HG02981 (cell line): Measurements from ENCODE around the gene KRT33A.

Experiments
- ATAC-seq: cut with Tn5 transposase; IDR thresholded peaks from one replicate; pipeline ENCODE4 v1.9.1; 2021; ENCODE audit warnings: mild to moderate bottlenecking, moderate library complexity; ENCODE audit not compliant: unreplicated experiment

Gene KRT33A

GRCh38 chr17:41331606-41332005 lies 19.0 kb downstream of the KRT33A start:
- ATAC-seq: no peak

GRCh38 chr17:41329279-41329948 lies 21.2 kb downstream of the KRT33A start:
- ATAC-seq: no peak

- no peak for ATAC-seq
Measured at GRCh38 chr17:41328207-41328606, 22.4 kb downstream of the KRT33A start.

GRCh38 chr17:41327411-41328120 lies 23.1 kb downstream of the KRT33A start:
- no peak for ATAC-seq

- ATAC-seq: no peak
Measured at GRCh38 chr17:41326173-41327145, 24.2 kb downstream of the KRT33A start.

GRCh38 chr17:41325611-41326010 lies 25.0 kb downstream of the KRT33A start:
- no peak for ATAC-seq

- ATAC-seq: no peak
Measured at GRCh38 chr17:41325126-41325525, 25.5 kb downstream of the KRT33A start.

- no peak for ATAC-seq
Measured at GRCh38 chr17:41324180-41325075, 26.2 kb downstream of the KRT33A start.

GRCh38 chr17:41322903-41323895 lies 27.4 kb downstream of the KRT33A start:
- no peak for ATAC-seq

GRCh38 chr17:41322094-41322902 lies 28.3 kb downstream of the KRT33A start:
- no peak for ATAC-seq

GRCh38 chr17:41318231-41318630 lies 32.4 kb downstream of the KRT33A start:
- no peak for ATAC-seq

- no peak for ATAC-seq
Measured at GRCh38 chr17:41315814-41316445, 34.7 kb downstream of the KRT33A start.

- ATAC-seq: no peak
Measured at GRCh38 chr17:41315204-41315794, 35.3 kb downstream of the KRT33A start, which contains the start of gene KRTAP17-1. TSS of gene KRTAP17-1 (minus strand) at chr17:41315710. CDS start at chr17:41315650, 60 bp downstream.

- ATAC-seq: no peak
Measured at GRCh38 chr17:41311111-41311510, 39.5 kb downstream of the KRT33A start.

GRCh38 chr17:41308918-41309359 lies 41.7 kb downstream of the KRT33A start, which contains the start of gene KRTAP16-1:
TSS of gene KRTAP16-1 (minus strand) at chr17:41309309. CDS start at chr17:41309253, 56 bp downstream.
- no peak for ATAC-seq

GRCh38 chr17:41308251-41308917 lies 42.2 kb downstream of the KRT33A start:
- no peak for ATAC-seq

- ATAC-seq: no peak
Measured at GRCh38 chr17:41307647-41308046, 43.0 kb downstream of the KRT33A start.
